ENCODE data around the gene HIVEP2. TPM values are rescaled to one million over a fixed set of nuclear protein-coding genes. Genes with fewer than 3 reads are reported as not detected.

HIVEP2 gene
- total RNA-seq, 1 experiment from 2014 or later = 1.8 TPM

GRCh38 chr6:142898927-142899895 is 45.8 kb downstream of the HIVEP2 start:
- DNase-seq (ENCODE audit: low spot score) = no peak
- in situ Hi-C loops (cut with HindIII; ENCODE audit: low sequenced_read_pairs) = no loop called here

DNA sequence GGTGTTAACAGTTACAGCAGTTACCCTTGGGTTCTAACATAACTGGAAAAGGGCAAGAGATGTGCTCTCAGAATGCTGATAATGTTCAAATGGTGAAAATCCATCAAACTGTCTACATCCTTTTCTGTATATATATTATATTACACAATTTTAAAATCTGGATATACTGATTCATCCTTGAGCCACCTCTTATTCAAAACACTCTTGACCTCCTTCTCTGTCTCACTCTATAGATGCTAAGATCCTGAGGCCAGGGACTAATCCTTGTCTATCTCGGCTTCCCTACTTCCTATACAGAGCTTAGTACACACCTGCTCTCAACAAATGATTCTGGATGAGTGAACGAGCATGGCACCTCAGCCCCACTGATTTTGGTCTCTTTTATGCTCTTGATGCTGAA is 47.3 kb downstream of the HIVEP2 start:
- in situ Hi-C loops (cut with HindIII; ENCODE audit: low sequenced_read_pairs) = no loop called here

GRCh38 chr6:142896732-142897131 is 48.2 kb downstream of the HIVEP2 start:
- DNase-seq (ENCODE audit: low spot score) = no peak
- in situ Hi-C loops (cut with HindIII; ENCODE audit: low sequenced_read_pairs) = no loop called here

More for the DNA sequence above, 47.3 kb downstream of the HIVEP2 start:
- DNase-seq (ENCODE audit: low spot score) = no peak

- in situ Hi-C loops (cut with HindIII; ENCODE audit: low sequenced_read_pairs) = no loop called here
- DNase-seq (ENCODE audit: low spot score) = no peak
Measured at GRCh38 chr6:142893088-142893487, 51.9 kb downstream of the HIVEP2 start.

GRCh38 chr6:142892254-142893021 is 52.5 kb downstream of the HIVEP2 start:
- DNase-seq (ENCODE audit: low spot score) = no peak
- in situ Hi-C loops (cut with HindIII; ENCODE audit: low sequenced_read_pairs) = no loop called here

- in situ Hi-C loops (cut with HindIII; ENCODE audit: low sequenced_read_pairs) = no loop called here
- no peak for DNase-seq (ENCODE audit: low spot score)
Measured at GRCh38 chr6:142891454-142891853, 53.5 kb downstream of the HIVEP2 start.

GRCh38 chr6:142888456-142888855 is 56.5 kb downstream of the HIVEP2 start:
- no peak for DNase-seq (ENCODE audit: low spot score)
- in situ Hi-C loops (cut with HindIII; ENCODE audit: low sequenced_read_pairs) = no loop called here

- DNase-seq (ENCODE audit: low spot score) = no peak
- in situ Hi-C loops (cut with HindIII; ENCODE audit: low sequenced_read_pairs) = no loop called here
Measured at GRCh38 chr6:142887517-142887916, 57.5 kb downstream of the HIVEP2 start.

DNA sequence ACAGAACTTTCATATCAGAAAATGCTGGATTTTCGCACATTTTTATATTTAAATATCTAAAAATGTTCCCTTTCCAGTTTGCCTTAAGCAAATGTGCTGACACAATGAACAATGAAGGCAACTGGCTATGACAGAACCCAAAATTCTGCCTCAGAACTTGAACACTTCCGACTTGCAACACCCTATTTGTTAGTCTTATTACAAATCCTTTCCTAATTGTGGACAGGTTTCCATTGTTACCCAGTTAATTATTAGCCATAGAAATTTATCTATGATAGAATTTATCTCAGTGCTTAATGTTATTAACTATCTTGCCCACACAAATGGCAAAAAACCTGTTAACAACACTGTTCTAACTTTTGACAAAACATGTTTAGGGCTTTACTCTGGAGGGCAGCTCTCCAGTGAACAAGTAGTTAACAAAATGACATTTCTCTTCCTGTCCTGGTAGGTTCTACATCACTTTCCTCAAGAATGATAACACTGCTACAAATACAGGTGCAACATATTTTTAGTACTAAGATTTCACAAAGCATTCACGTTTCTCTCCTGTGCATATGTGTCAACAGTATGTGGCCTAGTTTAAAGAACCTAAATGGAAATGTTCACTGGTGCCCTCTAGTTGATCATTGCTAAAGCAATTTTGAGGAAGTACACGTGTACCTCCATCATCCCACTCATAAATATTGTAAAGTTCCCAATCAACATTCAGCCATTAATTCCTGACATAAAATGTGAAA is 58.4 kb downstream of the HIVEP2 start:
- DNase-seq (ENCODE audit: low spot score) = peak; percentile 80
- in situ Hi-C loops (cut with HindIII; ENCODE audit: low sequenced_read_pairs) = no loop called here

DNA sequence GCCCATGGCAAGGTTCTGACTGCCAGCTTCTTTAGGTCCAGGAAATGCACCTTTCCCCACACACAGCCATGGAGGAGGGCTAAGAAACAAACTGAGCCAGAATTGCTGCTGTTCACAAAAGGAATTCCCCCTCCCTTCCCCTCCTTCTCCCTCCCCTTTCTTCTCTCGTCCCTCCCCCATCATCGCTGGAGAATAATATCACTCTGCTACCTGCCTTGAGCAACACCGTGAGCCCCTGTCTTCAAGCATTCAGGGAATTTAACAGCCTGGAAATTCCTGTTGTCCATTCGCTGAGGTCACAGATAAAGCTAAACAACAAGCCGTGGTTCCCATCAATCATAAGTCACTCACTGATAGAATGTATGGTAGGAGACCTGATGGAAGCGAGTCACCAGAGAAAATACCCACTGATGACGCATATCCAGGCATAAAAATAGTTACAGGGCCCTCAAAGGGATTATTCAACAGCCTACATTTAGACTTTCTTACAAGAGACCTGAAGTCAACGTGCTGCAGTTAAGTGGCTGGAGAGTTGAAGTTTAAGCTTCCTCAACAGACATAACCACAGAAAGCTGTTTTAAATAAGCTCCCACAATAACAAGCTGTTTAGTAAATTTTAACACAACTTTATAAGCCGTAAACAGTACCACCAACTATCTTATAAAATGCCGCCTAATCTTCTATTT is 59.7 kb downstream of the HIVEP2 start:
- in situ Hi-C loops (cut with HindIII; ENCODE audit: low sequenced_read_pairs) = no loop called here
- DNase-seq (ENCODE audit: low spot score) = peak; percentile 84

GRCh38 chr6:142884214-142885035 is 60.6 kb downstream of the HIVEP2 start:
- peak; percentile 44 for DNase-seq (ENCODE audit: low spot score)
- in situ Hi-C loops (cut with HindIII; ENCODE audit: low sequenced_read_pairs) = no loop called here

GRCh38 chr6:142883011-142883410 is 62.0 kb downstream of the HIVEP2 start:
- in situ Hi-C loops (cut with HindIII; ENCODE audit: low sequenced_read_pairs) = no loop called here
- DNase-seq (ENCODE audit: low spot score) = no peak

DNA sequence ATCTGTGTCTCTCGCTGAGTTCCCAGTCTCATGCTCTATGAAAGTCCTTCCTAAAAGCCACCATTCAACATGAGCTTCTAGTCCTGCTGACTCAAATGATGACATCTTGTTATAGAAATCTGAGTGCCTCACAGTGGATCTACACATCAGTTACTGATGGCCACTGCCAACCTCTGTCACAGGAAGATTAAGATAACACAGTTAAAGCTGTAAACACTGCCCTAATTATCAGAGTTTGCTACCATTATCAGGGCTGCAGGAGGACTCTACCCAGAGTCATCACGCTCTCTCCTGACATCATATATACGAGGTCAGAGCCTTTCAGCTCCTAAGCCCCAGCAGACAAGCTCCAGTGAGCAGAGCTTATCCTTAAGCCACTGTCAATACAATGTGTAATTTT is 63.2 kb downstream of the HIVEP2 start:
- no peak for DNase-seq (ENCODE audit: low spot score)
- in situ Hi-C loops (cut with HindIII; ENCODE audit: low sequenced_read_pairs) = no loop called here

- in situ Hi-C loops (cut with HindIII; ENCODE audit: low sequenced_read_pairs) = no loop called here
- DNase-seq (ENCODE audit: low spot score) = no peak
Measured at GRCh38 chr6:142881290-142881689, 63.7 kb downstream of the HIVEP2 start.

DNA sequence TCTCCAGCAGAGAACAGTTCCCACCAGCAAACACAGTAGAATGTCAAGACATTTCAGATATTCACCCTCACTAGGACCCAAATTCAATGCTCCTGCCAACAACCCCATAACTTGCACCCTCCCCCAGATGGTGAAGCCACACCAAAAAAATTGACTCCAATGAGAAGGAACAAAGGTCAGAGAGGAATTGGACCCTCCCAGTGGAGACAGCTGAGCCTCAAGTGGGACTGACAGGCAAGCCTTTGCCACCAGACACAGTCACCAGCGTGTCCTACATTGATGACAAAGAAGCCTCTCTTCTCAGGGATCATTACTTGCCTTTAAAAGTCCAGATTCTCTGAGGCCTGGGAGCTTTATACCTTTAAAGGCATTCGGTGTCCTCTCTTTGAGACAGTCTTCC is 64.8 kb downstream of the HIVEP2 start:
- in situ Hi-C loops (cut with HindIII; ENCODE audit: low sequenced_read_pairs) = no loop called here
- no peak for DNase-seq (ENCODE audit: low spot score)

DNA sequence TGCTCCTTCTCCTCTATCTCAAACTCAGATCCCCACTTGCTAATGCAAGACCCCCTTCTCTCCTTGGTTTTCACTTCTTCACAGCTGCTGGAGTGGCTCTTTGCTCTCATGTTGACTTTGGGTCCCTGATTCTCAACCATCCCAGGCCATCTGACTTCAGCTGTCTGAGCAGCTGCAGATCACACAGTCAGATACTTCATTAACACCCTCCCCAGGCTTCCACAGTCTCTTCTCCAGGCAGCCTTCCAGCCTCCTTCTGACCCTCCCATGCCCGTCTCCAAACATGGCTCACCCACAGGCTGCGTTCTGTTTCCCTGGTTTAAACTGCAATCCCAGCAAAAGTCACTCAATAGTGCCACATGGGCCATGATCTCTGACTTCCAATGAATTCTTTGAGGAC is 65.4 kb downstream of the HIVEP2 start:
- no peak for DNase-seq (ENCODE audit: low spot score)
- in situ Hi-C loops (cut with HindIII; ENCODE audit: low sequenced_read_pairs) = no loop called here

GRCh38 chr6:142879076-142879475 is 65.9 kb downstream of the HIVEP2 start:
- in situ Hi-C loops (cut with HindIII; ENCODE audit: low sequenced_read_pairs) = no loop called here
- DNase-seq (ENCODE audit: low spot score) = no peak

DNA sequence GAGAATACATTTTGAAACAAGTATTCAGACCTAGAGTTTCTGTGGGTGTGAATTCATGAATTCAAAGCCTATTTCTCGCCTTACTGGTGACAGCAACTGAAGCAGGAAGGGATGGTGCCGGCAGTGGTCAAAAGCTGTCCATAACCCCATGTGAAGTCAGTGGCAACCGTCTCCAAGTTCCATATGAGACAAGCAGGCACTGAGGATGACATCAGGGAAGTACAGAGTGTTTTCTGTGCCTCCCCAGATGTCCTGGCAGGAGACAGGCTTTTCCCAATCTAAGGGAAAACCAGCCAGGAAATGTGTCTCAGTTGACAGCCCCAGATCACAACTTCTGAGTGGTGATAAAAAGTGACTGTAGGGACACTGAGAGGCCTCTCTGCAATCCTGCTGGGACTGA is 66.6 kb downstream of the HIVEP2 start:
- in situ Hi-C loops (cut with HindIII; ENCODE audit: low sequenced_read_pairs) = no loop called here
- no peak for DNase-seq (ENCODE audit: low spot score)
